KMS-11 (cell line): ENCODE results near the gene MTG2.

Experiments used
- H2AFZ ChIP-seq: fragments of 200-600 bp; sonication (generic); 2 replicates; pipeline ENCODE4 v1.6.1; 2016; ENCODE audit warnings: antibody characterized with exemption, mixed run types, low read depth
- H3K27ac ChIP-seq: fragments of 200-600 bp; sonication (generic); 2 replicates; pipeline ENCODE4 v1.6.1; 2016; ENCODE audit warnings: mild to moderate bottlenecking, mixed run types
- H3K27me3 ChIP-seq: fragments of 200-600 bp; sonication (generic); 2 replicates; pipeline ENCODE4 v1.6.1; 2017; ENCODE audit warnings: mild to moderate bottlenecking, low read depth, mixed run types, moderate library complexity; ENCODE audit not compliant: insufficient read depth
- H3K36me3 ChIP-seq: fragments of 200-600 bp; sonication (generic); 2 replicates; pipeline ENCODE4 v1.6.1; 2017; ENCODE audit warnings: mild to moderate bottlenecking, mixed run types; ENCODE audit not compliant: insufficient read depth
- H3K4me1 ChIP-seq: fragments of 200-600 bp; sonication (generic); 2 replicates; pipeline ENCODE4 v1.6.1; 2016; ENCODE audit warnings: mild to moderate bottlenecking, low read depth, mixed run types; ENCODE audit not compliant: poor library complexity, severe bottlenecking
- H3K4me2 ChIP-seq: fragments of 200-600 bp; sonication (generic); 2 replicates; pipeline ENCODE4 v1.7.0; 2016; ENCODE audit warnings: mild to moderate bottlenecking, mixed run types
- H3K4me3 ChIP-seq: fragments of 200-600 bp; sonication (generic); IDR thresholded peaks from 2 replicates; pipeline ENCODE4 v1.6.1; 2017; ENCODE audit warnings: low read depth, low read length, mixed read lengths; ENCODE audit not compliant: insufficient read depth
- H3K79me2 ChIP-seq: fragments of 200-600 bp; sonication (generic); 2 replicates; pipeline ENCODE4 v1.6.1; 2016; ENCODE audit warnings: low read depth, mixed run types; ENCODE audit not compliant: insufficient read depth
- H3K9ac ChIP-seq: fragments of 200-600 bp; sonication (generic); 2 replicates; pipeline ENCODE4 v1.6.1; 2016; ENCODE audit warnings: mild to moderate bottlenecking, mixed run types
- H4K20me1 ChIP-seq: fragments of 200-600 bp; sonication (generic); 2 replicates; pipeline ENCODE4 v1.6.1; 2016; ENCODE audit warnings: mild to moderate bottlenecking, mixed run types; ENCODE audit not compliant: insufficient read depth
- CTCF ChIP-seq: fragments of 200-600 bp; sonication (generic); conservative IDR thresholded peaks from 2 replicates; pipeline ENCODE4 v1.6.1; 2017; ENCODE audit warnings: low read depth, mild to moderate bottlenecking, antibody characterized with exemption, low read length, moderate library complexity, mixed read lengths

The MTG2 gene

GRCh38 chr20:62198496-62198895, 15.7 kb downstream of the MTG2 start:
- no peaks in the 10 kb centered on the region for H3K27me3 ChIP-seq
- H3K79me2 ChIP-seq, result no peaks in the 10 kb centered on the region
- H3K36me3 ChIP-seq, result peaks cover 4% of the 10 kb centered on the region; the same call in 1 of the 2 replicates
- no peaks in the 10 kb centered on the region for H4K20me1 ChIP-seq
- H3K27ac ChIP-seq, result no peak overlapping the region
- H2AFZ ChIP-seq, result no peak overlapping the region
- no peaks in the 10 kb centered on the region for H3K4me1 ChIP-seq
- H3K4me3 ChIP-seq, result no peak overlapping the region
- H3K9ac ChIP-seq, result no peak overlapping the region
- no peak for TF ChIP-seq CTCF
- H3K4me2 ChIP-seq, result no peak overlapping the region

GRCh38 chr20:62198931-62199330, 16.1 kb downstream of the MTG2 start:
- H3K36me3 ChIP-seq, result peaks cover 4% of the 10 kb centered on the region; the same call in 1 of the 2 replicates
- no peaks in the 10 kb centered on the region for H3K4me1 ChIP-seq
- no peak overlapping the region for H2AFZ ChIP-seq
- H4K20me1 ChIP-seq, result no peaks in the 10 kb centered on the region
- H3K79me2 ChIP-seq, result no peaks in the 10 kb centered on the region
- no peak overlapping the region for H3K9ac ChIP-seq
- H3K27ac ChIP-seq, result no peak overlapping the region
- no peak overlapping the region for H3K4me3 ChIP-seq
- no peak overlapping the region for H3K4me2 ChIP-seq
- TF ChIP-seq CTCF, result no peak
- no peaks in the 10 kb centered on the region for H3K27me3 ChIP-seq

GRCh38 chr20:62200491-62201172, 17.8 kb downstream of the MTG2 start:
- no peaks in the 10 kb centered on the region for H4K20me1 ChIP-seq
- no peak overlapping the region for H2AFZ ChIP-seq
- no peak overlapping the region for H3K27ac ChIP-seq
- H3K27me3 ChIP-seq, result no peaks in the 10 kb centered on the region
- no peak overlapping the region for H3K4me2 ChIP-seq
- TF ChIP-seq CTCF, result no peak
- no peak overlapping the region for H3K4me3 ChIP-seq
- H3K9ac ChIP-seq, result no peak overlapping the region
- H3K4me1 ChIP-seq, result no peaks in the 10 kb centered on the region
- H3K79me2 ChIP-seq, result no peaks in the 10 kb centered on the region
- peaks cover 4% of the 10 kb centered on the region; the same call in 1 of the 2 replicates for H3K36me3 ChIP-seq

- Histone ChIP-seq H4K20me1 (no peaks in the 10 kb centered on the region), H3K9ac (no peak overlapping the region), H3K4me2 (no peak overlapping the region), H3K4me3 (no peak overlapping the region), H3K79me2 (no peaks in the 10 kb centered on the region), H2AFZ (no peak overlapping the region), H3K27me3 (no peaks in the 10 kb centered on the region), H3K27ac (no peak overlapping the region), H3K4me1 (no peaks in the 10 kb centered on the region), H3K36me3 (peaks cover 1% of the 10 kb centered on the region; the same call in 1 of the 2 replicates)
- no peak for TF ChIP-seq CTCF
Observed at GRCh38 chr20:62201173-62202082, 18.6 kb downstream of the MTG2 start.
